ENCODE results near the gene ZNF669. TPM values are rescaled to one million over a fixed set of nuclear protein-coding genes. Genes with fewer than 3 reads are reported as not detected.

ZNF669 gene
- polyA plus RNA-seq, 4 donors, result 3.6 to 6.8 (median 5.2) TPM

- DNase-seq (no peak), FAIRE-seq (no peak)
- 68 to 87% (median 84%) methylated on average over 14 of the region's 14 CpGs for WGBS, 3 donors
These were observed 13.7 kb downstream of the ZNF669 start for GRCh38 chr1:247090455-247090854.

GRCh38 chr1:247089616-247090375 lies 14.4 kb downstream of the ZNF669 start:
- FAIRE-seq, result no peak
- DNase-seq, result no peak
- no peaks in the 10 kb centered on the region for H3K27me3 ChIP-seq (ENCODE audit: control insufficient read depth in 3 of 3, insufficient read depth in 3 of 3, low read length in 3 of 3)
- WGBS, 3 donors, result 65 to 69% (median 68%) methylated on average over 16 to 17 of the region's 17 CpGs
- no peaks in the 10 kb centered on the region for H3K9me3 ChIP-seq (ENCODE audit: control insufficient read depth in 2 of 2, insufficient read depth in 1 of 2, low read depth in 1 of 2, low read length in 1 of 2)
- H3K36me3 ChIP-seq (ENCODE audit: control insufficient read depth in 3 of 3, insufficient read depth in 2 of 3, low read depth in 1 of 3, low read length in 3 of 3), result no peaks in the 10 kb centered on the region
- no peak overlapping the region for H3K27ac ChIP-seq (ENCODE audit: low read depth in 1 of 3, low read length in 2 of 3)
- H3K4me1 ChIP-seq (ENCODE audit: control insufficient read depth in 3 of 3, insufficient read depth in 2 of 3, low read depth in 1 of 3, low read length in 2 of 3), result no peaks in the 10 kb centered on the region
- no peak overlapping the region for H3K4me3 ChIP-seq (ENCODE audit: low read depth in 1 of 3, low read length in 3 of 3)

More at GRCh38 chr1:247090455-247090854, 13.7 kb downstream of the ZNF669 start:
- Histone ChIP-seq H3K4me3 (ENCODE audit: low read depth in 1 of 3, low read length in 3 of 3) (no peak overlapping the region), H3K27ac (ENCODE audit: low read depth in 1 of 3, low read length in 2 of 3) (no peak overlapping the region), H3K4me1 (ENCODE audit: control insufficient read depth in 3 of 3, insufficient read depth in 2 of 3, low read depth in 1 of 3, low read length in 2 of 3) (no peaks in the 10 kb centered on the region), H3K36me3 (ENCODE audit: control insufficient read depth in 3 of 3, insufficient read depth in 2 of 3, low read depth in 1 of 3, low read length in 3 of 3) (no peaks in the 10 kb centered on the region), H3K9me3 (ENCODE audit: control insufficient read depth in 2 of 2, insufficient read depth in 1 of 2, low read depth in 1 of 2, low read length in 1 of 2) (no peaks in the 10 kb centered on the region), H3K27me3 (ENCODE audit: control insufficient read depth in 3 of 3, insufficient read depth in 3 of 3, low read length in 3 of 3) (no peaks in the 10 kb centered on the region)

GRCh38 chr1:247088967-247089366 lies 15.2 kb downstream of the ZNF669 start:
- DNase-seq (no peak), FAIRE-seq (no peak)
- H3K27me3 ChIP-seq (ENCODE audit: control insufficient read depth in 3 of 3, insufficient read depth in 3 of 3, low read length in 3 of 3), result no peaks in the 10 kb centered on the region
- WGBS, 3 donors, result 65 to 79% (median 75%) methylated on average over 4 of the region's 4 CpGs
- H3K27ac ChIP-seq (ENCODE audit: low read depth in 1 of 3, low read length in 2 of 3), result no peak overlapping the region
- H3K4me1 ChIP-seq (ENCODE audit: control insufficient read depth in 3 of 3, insufficient read depth in 2 of 3, low read depth in 1 of 3, low read length in 2 of 3), result no peaks in the 10 kb centered on the region
- H3K36me3 ChIP-seq (ENCODE audit: control insufficient read depth in 3 of 3, insufficient read depth in 2 of 3, low read depth in 1 of 3, low read length in 3 of 3), result no peaks in the 10 kb centered on the region
- no peak overlapping the region for H3K4me3 ChIP-seq (ENCODE audit: low read depth in 1 of 3, low read length in 3 of 3)
- H3K9me3 ChIP-seq (ENCODE audit: control insufficient read depth in 2 of 2, insufficient read depth in 1 of 2, low read depth in 1 of 2, low read length in 1 of 2), result no peaks in the 10 kb centered on the region

- H3K9me3 ChIP-seq (ENCODE audit: control insufficient read depth in 2 of 2, insufficient read depth in 1 of 2, low read depth in 1 of 2, low read length in 1 of 2), result no peaks in the 10 kb centered on the region
- H3K36me3 ChIP-seq (ENCODE audit: control insufficient read depth in 3 of 3, insufficient read depth in 2 of 3, low read depth in 1 of 3, low read length in 3 of 3), result no peaks in the 10 kb centered on the region
- WGBS, 3 donors, result 41 to 57% (median 55%) methylated on average over 1 of the region's 1 CpG
- DNase-seq, result no peak
- no peaks in the 10 kb centered on the region for H3K27me3 ChIP-seq (ENCODE audit: control insufficient read depth in 3 of 3, insufficient read depth in 3 of 3, low read length in 3 of 3)
- H3K27ac ChIP-seq (ENCODE audit: low read depth in 1 of 3, low read length in 2 of 3), result no peak overlapping the region
- H3K4me1 ChIP-seq (ENCODE audit: control insufficient read depth in 3 of 3, insufficient read depth in 2 of 3, low read depth in 1 of 3, low read length in 2 of 3), result no peaks in the 10 kb centered on the region
- no peak for FAIRE-seq
- no peak overlapping the region for H3K4me3 ChIP-seq (ENCODE audit: low read depth in 1 of 3, low read length in 3 of 3)
These were observed 16.9 kb downstream of the ZNF669 start for GRCh38 chr1:247087256-247087655.

GRCh38 chr1:247085310-247085709 lies 18.8 kb downstream of the ZNF669 start:
- Histone ChIP-seq H3K27me3 (ENCODE audit: control insufficient read depth in 3 of 3, insufficient read depth in 3 of 3, low read length in 3 of 3) (no peaks in the 10 kb centered on the region), H3K9me3 (ENCODE audit: control insufficient read depth in 2 of 2, insufficient read depth in 1 of 2, low read depth in 1 of 2, low read length in 1 of 2) (no peaks in the 10 kb centered on the region), H3K4me1 (ENCODE audit: control insufficient read depth in 3 of 3, insufficient read depth in 2 of 3, low read depth in 1 of 3, low read length in 2 of 3) (no peaks in the 10 kb centered on the region), H3K27ac (ENCODE audit: low read depth in 1 of 3, low read length in 2 of 3) (no peak overlapping the region), H3K4me3 (ENCODE audit: low read depth in 1 of 3, low read length in 3 of 3) (no peak overlapping the region), H3K36me3 (ENCODE audit: control insufficient read depth in 3 of 3, insufficient read depth in 2 of 3, low read depth in 1 of 3, low read length in 3 of 3) (no peaks in the 10 kb centered on the region)
- FAIRE-seq (no peak), DNase-seq (no peak)
- 71 to 87% (median 79%) methylated on average over 8 of the region's 8 CpGs for WGBS, 3 donors

GRCh38 chr1:247084771-247085170 lies 19.4 kb downstream of the ZNF669 start:
- no peak for FAIRE-seq
- Histone ChIP-seq H3K4me3 (ENCODE audit: low read depth in 1 of 3, low read length in 3 of 3) (no peak overlapping the region), H3K4me1 (ENCODE audit: control insufficient read depth in 3 of 3, insufficient read depth in 2 of 3, low read depth in 1 of 3, low read length in 2 of 3) (no peaks in the 10 kb centered on the region), H3K9me3 (ENCODE audit: control insufficient read depth in 2 of 2, insufficient read depth in 1 of 2, low read depth in 1 of 2, low read length in 1 of 2) (no peaks in the 10 kb centered on the region), H3K27ac (ENCODE audit: low read depth in 1 of 3, low read length in 2 of 3) (no peak overlapping the region), H3K27me3 (ENCODE audit: control insufficient read depth in 3 of 3, insufficient read depth in 3 of 3, low read length in 3 of 3) (no peaks in the 10 kb centered on the region), H3K36me3 (ENCODE audit: control insufficient read depth in 3 of 3, insufficient read depth in 2 of 3, low read depth in 1 of 3, low read length in 3 of 3) (no peaks in the 10 kb centered on the region)
- DNase-seq, result no peak
- 92 to 95% (median 94%) methylated on average over 8 of the region's 8 CpGs for WGBS, 3 donors

- Histone ChIP-seq H3K27me3 (ENCODE audit: control insufficient read depth in 3 of 3, insufficient read depth in 3 of 3, low read length in 3 of 3) (no peaks in the 10 kb centered on the region), H3K4me1 (ENCODE audit: control insufficient read depth in 3 of 3, insufficient read depth in 2 of 3, low read depth in 1 of 3, low read length in 2 of 3) (peaks cover 0 to 3% (median 0%) of the 10 kb centered on the region in 3 donors), H3K36me3 (ENCODE audit: control insufficient read depth in 3 of 3, insufficient read depth in 2 of 3, low read depth in 1 of 3, low read length in 3 of 3) (no peaks in the 10 kb centered on the region), H3K9me3 (ENCODE audit: control insufficient read depth in 2 of 2, insufficient read depth in 1 of 2, low read depth in 1 of 2, low read length in 1 of 2) (peaks cover 0 to 9% of the 10 kb centered on the region in 2 donors), H3K27ac (ENCODE audit: low read depth in 1 of 3, low read length in 2 of 3) (peak overlapping the region in 1 of 3 donors; percentile 37), H3K4me3 (ENCODE audit: low read depth in 1 of 3, low read length in 3 of 3) (peak overlapping the region in 2 of 3 donors; percentile 36 to 83)
- DNase-seq (peak; percentile 8 to 28), FAIRE-seq (no peak)
- 30 to 48% (median 38%) methylated on average over 23 of the region's 23 CpGs for WGBS, 3 donors
These were observed 24.8 kb downstream of the ZNF669 start for GRCh38 chr1:247079141-247079874.

- H3K36me3 ChIP-seq (ENCODE audit: control insufficient read depth in 3 of 3, insufficient read depth in 2 of 3, low read depth in 1 of 3, low read length in 3 of 3), result no peaks in the 10 kb centered on the region
- peak; percentile 96 to 97 for DNase-seq
- peaks cover 0 to 3% (median 0%) of the 10 kb centered on the region in 3 donors for H3K4me1 ChIP-seq (ENCODE audit: control insufficient read depth in 3 of 3, insufficient read depth in 2 of 3, low read depth in 1 of 3, low read length in 2 of 3)
- H3K27me3 ChIP-seq (ENCODE audit: control insufficient read depth in 3 of 3, insufficient read depth in 3 of 3, low read length in 3 of 3), result no peaks in the 10 kb centered on the region
- H3K9me3 ChIP-seq (ENCODE audit: control insufficient read depth in 2 of 2, insufficient read depth in 1 of 2, low read depth in 1 of 2, low read length in 1 of 2), result peaks cover 0 to 14% of the 10 kb centered on the region in 2 donors
- 0 to 1% (median 0%) methylated on average over 47 to 57 of the region's 57 CpGs for WGBS, 3 donors
- H3K27ac ChIP-seq (ENCODE audit: low read depth in 1 of 3, low read length in 2 of 3), result peak within 1 kb of the TSS; percentile 9 to 85 (median 61)
- no peak for FAIRE-seq
- H3K4me3 ChIP-seq (ENCODE audit: low read depth in 1 of 3, low read length in 3 of 3), result peak within 1 kb of the TSS; percentile 81 to 91 (median 83)
These were observed 25.7 kb downstream of the ZNF669 start, which contains the start of gene ZNF670 for GRCh38 chr1:247078258-247079140. Gene ZNF670, minus strand, starts transcription at chr1:247078811. Its CDS starts 215 bp downstream, at chr1:247078596.
